GM21576 (cell line): ENCODE data around the gene ACSS1.

Source experiments
- ATAC-seq: cut with Tn5 transposase; IDR thresholded peaks from one replicate; pipeline ENCODE4 v1.9.1; 2021; ENCODE audit warnings: mild to moderate bottlenecking, moderate library complexity; ENCODE audit not compliant: unreplicated experiment

Gene ACSS1

GRCh38 chr20:24996449-24997377, 61.2 kb downstream of the ACSS1 start:
- ATAC-seq = no peak

GRCh38 chr20:24995741-24996448, 62.0 kb downstream of the ACSS1 start:
- no peak for ATAC-seq

GRCh38 chr20:24994470-24995368, 63.2 kb downstream of the ACSS1 start:
- ATAC-seq = no peak

- ATAC-seq = no peak
These were observed 63.8 kb downstream of the ACSS1 start for GRCh38 chr20:24994186-24994465.

- no peak for ATAC-seq
These were observed 64.4 kb downstream of the ACSS1 start for GRCh38 chr20:24993337-24994185.

GRCh38 chr20:24992487-24993205, 65.3 kb downstream of the ACSS1 start, which contains the start of gene APMAP:
TSS of gene APMAP (minus strand) at chr20:24992751. CDS start at chr20:24992688, 63 bp downstream.
- peak; percentile 95 for ATAC-seq

GRCh38 chr20:24991897-24992486, 65.9 kb downstream of the ACSS1 start:
- peak; percentile 22 for ATAC-seq

- no peak for ATAC-seq
These were observed 67.1 kb downstream of the ACSS1 start for GRCh38 chr20:24990810-24991252.

GRCh38 chr20:24989162-24989561, 68.8 kb downstream of the ACSS1 start:
- no peak for ATAC-seq

- ATAC-seq = no peak
These were observed 69.8 kb downstream of the ACSS1 start for GRCh38 chr20:24987873-24988835.

- ATAC-seq = no peak
These were observed 70.7 kb downstream of the ACSS1 start for GRCh38 chr20:24987244-24987643.

GRCh38 chr20:24986436-24987015, 71.4 kb downstream of the ACSS1 start:
- no peak for ATAC-seq

GRCh38 chr20:24985802-24986201, 72.1 kb downstream of the ACSS1 start:
- ATAC-seq = no peak

- ATAC-seq = no peak
These were observed 72.8 kb downstream of the ACSS1 start for GRCh38 chr20:24984961-24985640.

GRCh38 chr20:24983896-24984295, 74.0 kb downstream of the ACSS1 start:
- ATAC-seq = no peak

- ATAC-seq = no peak
These were observed 76.1 kb downstream of the ACSS1 start for GRCh38 chr20:24981790-24982189.

- ATAC-seq = no peak
These were observed 76.7 kb downstream of the ACSS1 start for GRCh38 chr20:24981282-24981681.
